ENCODE data around the gene ATXN7L1. TPM values are rescaled to one million over a fixed set of nuclear protein-coding genes. Genes with fewer than 3 reads are reported as not detected.

The ATXN7L1 gene
- polyA plus RNA-seq, 4 donors = 8.4 to 13.7 (median 11.8) TPM

- no peak for DNase-seq (ENCODE audit: low read depth in 4 of 4, low spot score in 2 of 4)
These were observed 311.2 kb downstream of the ATXN7L1 start for GRCh38 chr7:105565190-105565589.

- DNase-seq (ENCODE audit: low read depth in 4 of 4, low spot score in 2 of 4) = no peak
These were observed 316.5 kb downstream of the ATXN7L1 start for GRCh38 chr7:105559926-105560325.

Other genes with a start within 250 kb of the ATXN7L1 start
- 10 to 100 TPM in 1 of 4 donors, 1 to 10 TPM in 3; 4.3 to 17.1 (median 7.1) TPM for gene CDHR3, start 86.7 kb upstream of the ATXN7L1 start, polyA plus RNA-seq (ENCODE audit: insufficient read length in 4 of 4)
- 100 to 1,000 TPM; 110 to 156 (median 132) TPM for gene SYPL1, start 235.7 kb upstream of the ATXN7L1 start, polyA plus RNA-seq (ENCODE audit: insufficient read length in 4 of 4)

Measured in left renal cortex interstitium (tissue), 4 donors.